ENCODE results near the gene NOS2. TPM values are rescaled to one million over a fixed set of nuclear protein-coding genes. Genes with fewer than 3 reads are reported as not detected.
"Not testable (repeated sequence)": the region's sequence is repeated elsewhere in the genome, so short reads cannot be mapped to it uniquely, and the experiment has no call there.

Gene NOS2
- polyA plus RNA-seq, 1 donor (not counting 4 experiments of a cell fraction or from before 2014, with no cell fraction given) = not detected

DNA sequence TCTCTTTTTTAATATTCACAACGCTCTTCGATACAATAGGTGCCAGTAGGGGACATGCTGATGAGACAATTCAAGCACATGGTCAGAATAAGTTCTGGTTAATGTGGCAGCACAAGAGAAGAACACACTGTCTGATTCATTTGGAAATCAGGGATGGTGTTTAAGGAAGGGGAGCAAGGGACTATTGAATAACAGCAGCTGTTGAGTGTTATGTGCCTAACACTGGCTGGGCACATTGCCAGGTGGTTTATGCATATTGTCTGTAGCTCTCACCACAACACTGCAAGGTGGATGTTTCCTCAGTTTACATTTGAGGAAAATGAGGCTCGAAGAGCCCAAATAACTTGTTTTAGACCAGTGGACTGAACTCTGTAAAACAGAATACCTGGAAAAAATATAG lies 48.6 kb upstream of the NOS2 start:
- no peak overlapping the region for H2AFZ ChIP-seq (ENCODE audit: control insufficient read depth, low read length)
- H3K9me3 ChIP-seq (ENCODE audit: control insufficient read depth, low read depth, low read length) = no peaks in the 10 kb centered on the region
- FAIRE-seq = no peak
- no peaks in the 10 kb centered on the region for H3K9me1 ChIP-seq (ENCODE audit: control insufficient read depth, extremely low read depth, insufficient read depth, low read length)
- H3K9ac ChIP-seq (ENCODE audit: control insufficient read depth, extremely low read depth, insufficient read depth, low read length) = no peak overlapping the region
- H3K4me1 ChIP-seq (ENCODE audit: control insufficient read depth, extremely low read depth, insufficient read depth, low read length) = no peaks in the 10 kb centered on the region
- H3K27me3 ChIP-seq (ENCODE audit: control insufficient read depth, extremely low read depth, insufficient read depth, low read length) = peaks cover 28% of the 10 kb centered on the region
- H3K36me3 ChIP-seq (ENCODE audit: control insufficient read depth in 2 of 2, extremely low read depth in 1 of 2, insufficient read depth in 2 of 2, low read length in 2 of 2) = no peaks in the 10 kb centered on the region
- dilution Hi-C loops (cut with MboI; ENCODE audit: extremely low pct_ligation_motif_present, low sequenced_read_pairs) = no loop called here
- H3K4me2 ChIP-seq (ENCODE audit: control insufficient read depth, extremely low read depth, insufficient read depth, low read depth, low read length) = no peak overlapping the region
- no peaks in the 10 kb centered on the region for H3K79me2 ChIP-seq (ENCODE audit: control insufficient read depth, insufficient read depth, low read length)
- H3K4me3 ChIP-seq (ENCODE audit: control insufficient read depth in 2 of 3, extremely low read depth in 1 of 3, insufficient read depth in 2 of 3, low read depth in 1 of 3, low read length in 3 of 3) = no peak overlapping the region
- H3K27ac ChIP-seq (ENCODE audit: control insufficient read depth, insufficient read depth, low read length) = no peak overlapping the region
- no peak for DNase-seq (ENCODE audit: low read depth, low spot score)
- TF ChIP-seq, protein P1, sequence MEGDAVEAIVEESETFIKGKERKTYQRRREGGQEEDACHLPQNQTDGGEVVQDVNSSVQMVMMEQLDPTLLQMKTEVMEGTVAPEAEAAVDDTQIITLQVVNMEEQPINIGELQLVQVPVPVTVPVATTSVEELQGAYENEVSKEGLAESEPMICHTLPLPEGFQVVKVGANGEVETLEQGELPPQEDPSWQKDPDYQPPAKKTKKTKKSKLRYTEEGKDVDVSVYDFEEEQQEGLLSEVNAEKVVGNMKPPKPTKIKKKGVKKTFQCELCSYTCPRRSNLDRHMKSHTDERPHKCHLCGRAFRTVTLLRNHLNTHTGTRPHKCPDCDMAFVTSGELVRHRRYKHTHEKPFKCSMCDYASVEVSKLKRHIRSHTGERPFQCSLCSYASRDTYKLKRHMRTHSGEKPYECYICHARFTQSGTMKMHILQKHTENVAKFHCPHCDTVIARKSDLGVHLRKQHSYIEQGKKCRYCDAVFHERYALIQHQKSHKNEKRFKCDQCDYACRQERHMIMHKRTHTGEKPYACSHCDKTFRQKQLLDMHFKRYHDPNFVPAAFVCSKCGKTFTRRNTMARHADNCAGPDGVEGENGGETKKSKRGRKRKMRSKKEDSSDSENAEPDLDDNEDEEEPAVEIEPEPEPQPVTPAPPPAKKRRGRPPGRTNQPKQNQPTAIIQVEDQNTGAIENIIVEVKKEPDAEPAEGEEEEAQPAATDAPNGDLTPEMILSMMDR (optimal IDR thresholded peaks at IDR 0.05 in 1 of 3, IDR thresholded peaks at IDR 0.05 in 1 of 3, conservative IDR thresholded peaks at IDR 0.05 in 1 of 3; ENCODE audit: extremely low read depth in 1 of 3, insufficient read depth in 2 of 3, low read length in 3 of 3) = no peak
- no peaks in the 10 kb centered on the region for H4K20me1 ChIP-seq (ENCODE audit: control insufficient read depth, extremely low read depth, insufficient read depth, low read length)

GRCh38 chr17:27846808-27847307 lies 46.5 kb upstream of the NOS2 start:
- H3K36me3 ChIP-seq (ENCODE audit: control insufficient read depth in 2 of 2, extremely low read depth in 1 of 2, insufficient read depth in 2 of 2, low read length in 2 of 2); H2AFZ ChIP-seq (ENCODE audit: control insufficient read depth, low read length); H4K20me1 ChIP-seq (ENCODE audit: control insufficient read depth, extremely low read depth, insufficient read depth, low read length); H3K9me1 ChIP-seq (ENCODE audit: control insufficient read depth, extremely low read depth, insufficient read depth, low read length); H3K4me2 ChIP-seq (ENCODE audit: control insufficient read depth, extremely low read depth, insufficient read depth, low read depth, low read length); FAIRE-seq; H3K4me1 ChIP-seq (ENCODE audit: control insufficient read depth, extremely low read depth, insufficient read depth, low read length); H3K4me3 ChIP-seq (ENCODE audit: control insufficient read depth in 2 of 3, extremely low read depth in 1 of 3, insufficient read depth in 2 of 3, low read depth in 1 of 3, low read length in 3 of 3); DNase-seq (ENCODE audit: low read depth, low spot score); H3K27ac ChIP-seq (ENCODE audit: control insufficient read depth, insufficient read depth, low read length); H3K79me2 ChIP-seq (ENCODE audit: control insufficient read depth, insufficient read depth, low read length); dilution Hi-C loops (cut with MboI; ENCODE audit: extremely low pct_ligation_motif_present, low sequenced_read_pairs); H3K9me3 ChIP-seq (ENCODE audit: control insufficient read depth, low read depth, low read length); H3K9ac ChIP-seq (ENCODE audit: control insufficient read depth, extremely low read depth, insufficient read depth, low read length): not testable (repeated sequence)
- H3K27me3 ChIP-seq (ENCODE audit: control insufficient read depth, extremely low read depth, insufficient read depth, low read length) = peaks cover 21% of the 10 kb centered on the region

DNA sequence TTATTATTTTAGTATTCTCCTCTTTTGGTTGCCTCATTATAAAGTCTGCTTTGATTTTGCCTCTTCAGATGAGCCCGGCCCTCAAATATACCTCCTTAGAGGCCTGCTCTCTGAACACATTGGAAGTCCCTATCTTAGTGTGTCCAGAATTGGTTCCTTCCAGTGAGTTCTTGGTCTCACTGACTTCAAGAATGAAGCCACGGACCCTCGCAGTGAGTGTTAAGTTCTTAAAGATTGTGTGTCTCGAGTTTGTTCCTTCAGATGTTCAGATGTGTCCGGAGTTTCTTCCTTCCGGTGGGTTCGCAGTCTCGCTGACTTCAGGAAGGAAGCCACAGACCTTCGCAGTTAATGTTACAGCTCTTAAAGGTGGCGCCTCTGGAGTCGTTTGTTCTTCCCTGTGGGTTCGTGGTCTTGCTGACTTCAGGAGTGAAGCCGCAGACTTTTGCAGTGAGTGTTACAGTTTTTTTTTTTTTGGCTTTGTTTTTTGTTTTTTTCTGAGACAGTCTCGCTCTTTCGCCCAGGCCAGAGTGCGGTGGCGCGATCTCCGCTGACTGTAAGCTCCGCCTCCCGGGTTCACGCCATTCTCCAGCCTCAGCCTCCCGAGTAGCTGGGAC lies 45.8 kb upstream of the NOS2 start:
- Histone ChIP-seq H2AFZ (ENCODE audit: control insufficient read depth, low read length) (no peak overlapping the region), H3K4me2 (ENCODE audit: control insufficient read depth, extremely low read depth, insufficient read depth, low read depth, low read length) (no peak overlapping the region), H3K9me1 (ENCODE audit: control insufficient read depth, extremely low read depth, insufficient read depth, low read length) (no peaks in the 10 kb centered on the region), H4K20me1 (ENCODE audit: control insufficient read depth, extremely low read depth, insufficient read depth, low read length) (no peaks in the 10 kb centered on the region), H3K9ac (ENCODE audit: control insufficient read depth, extremely low read depth, insufficient read depth, low read length) (no peak overlapping the region), H3K9me3 (ENCODE audit: control insufficient read depth, low read depth, low read length) (no peaks in the 10 kb centered on the region), H3K27ac (ENCODE audit: control insufficient read depth, insufficient read depth, low read length) (no peak overlapping the region), H3K4me3 (ENCODE audit: control insufficient read depth in 2 of 3, extremely low read depth in 1 of 3, insufficient read depth in 2 of 3, low read depth in 1 of 3, low read length in 3 of 3) (no peak overlapping the region), H3K27me3 (ENCODE audit: control insufficient read depth, extremely low read depth, insufficient read depth, low read length) (peaks cover 20% of the 10 kb centered on the region), H3K36me3 (ENCODE audit: control insufficient read depth in 2 of 2, extremely low read depth in 1 of 2, insufficient read depth in 2 of 2, low read length in 2 of 2) (no peaks in the 10 kb centered on the region), H3K4me1 (ENCODE audit: control insufficient read depth, extremely low read depth, insufficient read depth, low read length) (no peaks in the 10 kb centered on the region), H3K79me2 (ENCODE audit: control insufficient read depth, insufficient read depth, low read length) (no peaks in the 10 kb centered on the region)
- no peak for FAIRE-seq
- no peak for DNase-seq (ENCODE audit: low read depth, low spot score)
- TF ChIP-seq, protein P1 (optimal IDR thresholded peaks at IDR 0.05 in 1 of 3, IDR thresholded peaks at IDR 0.05 in 1 of 3, conservative IDR thresholded peaks at IDR 0.05 in 1 of 3; ENCODE audit: extremely low read depth in 1 of 3, insufficient read depth in 2 of 3, low read length in 3 of 3) = no peak
- no peak for TF ChIP-seq EZH2 (IDR thresholded peaks at IDR 0.05; ENCODE audit: low read length)
- dilution Hi-C loops (cut with MboI; ENCODE audit: extremely low pct_ligation_motif_present, low sequenced_read_pairs) = no loop called here
